D721Med (cell line): Measurements from ENCODE around the gene ANXA6.
A peak's percentile ranks its signal among the peaks of the same experiment; 100 is the strongest.

Source experiments
- DNase-seq: peaks from one replicate; pipeline ENCODE4 v3.0.0; 2011; ENCODE audit warnings: low spot score; ENCODE audit not compliant: insufficient read length
- FAIRE-seq: peaks from 2 replicates; lab custom pipeline; 2011; peaks lifted over from hg19 to GRCh38; lab: Jason Lieb, UNC
- TF ChIP-seq, protein P1 (sequence below): IDR thresholded peaks from 2 replicates; pipeline ENCODE4 v1.5.1; 2012; ENCODE audit warnings: mild to moderate bottlenecking, control low read depth; ENCODE audit not compliant: insufficient read depth; ENCODE audit errors: missing control alignments

The ANXA6 gene

GRCh38 chr5:151051931-151052608 lies 105.5 kb downstream of the ANXA6 start:
- FAIRE-seq (no peak), DNase-seq (no peak)
- TF ChIP-seq, protein P1, sequence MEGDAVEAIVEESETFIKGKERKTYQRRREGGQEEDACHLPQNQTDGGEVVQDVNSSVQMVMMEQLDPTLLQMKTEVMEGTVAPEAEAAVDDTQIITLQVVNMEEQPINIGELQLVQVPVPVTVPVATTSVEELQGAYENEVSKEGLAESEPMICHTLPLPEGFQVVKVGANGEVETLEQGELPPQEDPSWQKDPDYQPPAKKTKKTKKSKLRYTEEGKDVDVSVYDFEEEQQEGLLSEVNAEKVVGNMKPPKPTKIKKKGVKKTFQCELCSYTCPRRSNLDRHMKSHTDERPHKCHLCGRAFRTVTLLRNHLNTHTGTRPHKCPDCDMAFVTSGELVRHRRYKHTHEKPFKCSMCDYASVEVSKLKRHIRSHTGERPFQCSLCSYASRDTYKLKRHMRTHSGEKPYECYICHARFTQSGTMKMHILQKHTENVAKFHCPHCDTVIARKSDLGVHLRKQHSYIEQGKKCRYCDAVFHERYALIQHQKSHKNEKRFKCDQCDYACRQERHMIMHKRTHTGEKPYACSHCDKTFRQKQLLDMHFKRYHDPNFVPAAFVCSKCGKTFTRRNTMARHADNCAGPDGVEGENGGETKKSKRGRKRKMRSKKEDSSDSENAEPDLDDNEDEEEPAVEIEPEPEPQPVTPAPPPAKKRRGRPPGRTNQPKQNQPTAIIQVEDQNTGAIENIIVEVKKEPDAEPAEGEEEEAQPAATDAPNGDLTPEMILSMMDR, result no peak

DNA sequence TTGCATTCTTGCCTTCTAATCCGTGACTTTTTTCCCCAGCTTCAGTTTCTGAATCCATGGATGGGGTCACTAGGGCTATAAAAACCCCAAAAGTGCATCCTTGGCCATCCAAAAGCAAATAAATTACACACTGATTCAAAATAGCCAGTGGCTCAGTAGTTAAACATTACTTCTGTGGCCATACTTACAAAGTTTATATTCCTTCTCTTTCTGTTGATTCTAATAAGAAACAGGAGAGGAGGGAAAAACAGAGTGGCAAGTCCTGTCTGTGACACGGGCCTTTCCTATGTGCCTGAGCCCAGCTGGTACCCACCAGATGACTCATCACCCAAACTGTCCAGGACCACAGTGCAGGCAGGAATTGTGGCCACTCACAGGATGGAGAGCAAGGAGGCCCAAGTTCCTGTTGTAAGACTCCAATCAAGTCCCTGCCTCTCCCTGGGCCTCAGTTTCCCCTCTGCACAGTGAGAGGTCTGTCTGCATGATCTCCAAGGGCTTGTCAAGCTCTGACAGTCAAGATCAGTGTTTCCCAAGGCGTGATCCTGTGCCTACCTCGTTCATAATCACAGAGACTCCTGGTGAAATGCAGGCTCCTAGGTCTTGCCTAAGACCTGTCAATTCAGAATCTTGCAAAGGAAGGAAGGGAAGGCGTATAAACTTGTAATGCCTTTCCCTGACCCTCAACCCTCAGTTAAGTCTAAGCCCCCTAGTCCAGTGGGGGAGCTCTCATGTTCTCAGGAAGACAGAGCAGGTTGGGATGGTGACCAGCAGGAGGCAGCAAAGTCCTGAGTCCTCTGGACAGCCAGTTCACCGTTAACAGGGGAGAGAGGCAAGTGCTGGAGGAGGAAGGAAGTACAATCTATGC lies 106.3 kb downstream of the ANXA6 start:
- no peak for FAIRE-seq
- TF ChIP-seq, protein P1, result peak; percentile 82
- peak; percentile 76 for DNase-seq
